B cell (primary cell): Measurements from ENCODE around the gene DQX1.

Experiments used
- EZH2 ChIP-seq: IDR thresholded peaks from 2 replicates; pipeline ENCODE4 v1.6.1; 2012; ENCODE audit warnings: borderline replicate concordance, low read depth, mild to moderate bottlenecking, moderate library complexity, low read length; ENCODE audit not compliant: insufficient read depth, poor library complexity, severe bottlenecking
- TF ChIP-seq, protein P1 (sequence below): fragments of 200-600 bp; IDR thresholded peaks from one replicate; pipeline ENCODE4 v1.8.0; 2022; ENCODE audit warnings: antibody characterized with exemption, mild to moderate bottlenecking

DNA sequence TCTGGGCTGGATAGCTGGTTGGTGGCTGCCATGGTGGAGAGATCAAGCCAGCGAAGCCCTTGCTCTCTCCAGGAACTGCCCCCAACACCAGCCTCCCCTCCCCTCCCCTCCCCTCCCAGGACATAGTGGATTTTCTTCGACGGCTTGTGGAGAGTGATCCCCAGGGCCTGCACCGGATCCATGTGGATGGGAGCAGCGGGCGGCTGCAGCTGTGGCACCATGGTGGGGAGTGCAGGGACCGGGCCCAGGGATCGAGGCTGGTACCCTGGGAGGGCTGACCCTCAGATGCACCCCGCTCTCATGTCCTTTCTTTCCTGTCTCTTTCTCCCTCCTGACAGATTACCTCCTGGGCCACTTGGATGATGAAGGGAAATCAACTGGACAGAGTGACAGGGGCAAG lies 36.1 kb downstream of the DQX1 start:
- TF ChIP-seq, protein P1, sequence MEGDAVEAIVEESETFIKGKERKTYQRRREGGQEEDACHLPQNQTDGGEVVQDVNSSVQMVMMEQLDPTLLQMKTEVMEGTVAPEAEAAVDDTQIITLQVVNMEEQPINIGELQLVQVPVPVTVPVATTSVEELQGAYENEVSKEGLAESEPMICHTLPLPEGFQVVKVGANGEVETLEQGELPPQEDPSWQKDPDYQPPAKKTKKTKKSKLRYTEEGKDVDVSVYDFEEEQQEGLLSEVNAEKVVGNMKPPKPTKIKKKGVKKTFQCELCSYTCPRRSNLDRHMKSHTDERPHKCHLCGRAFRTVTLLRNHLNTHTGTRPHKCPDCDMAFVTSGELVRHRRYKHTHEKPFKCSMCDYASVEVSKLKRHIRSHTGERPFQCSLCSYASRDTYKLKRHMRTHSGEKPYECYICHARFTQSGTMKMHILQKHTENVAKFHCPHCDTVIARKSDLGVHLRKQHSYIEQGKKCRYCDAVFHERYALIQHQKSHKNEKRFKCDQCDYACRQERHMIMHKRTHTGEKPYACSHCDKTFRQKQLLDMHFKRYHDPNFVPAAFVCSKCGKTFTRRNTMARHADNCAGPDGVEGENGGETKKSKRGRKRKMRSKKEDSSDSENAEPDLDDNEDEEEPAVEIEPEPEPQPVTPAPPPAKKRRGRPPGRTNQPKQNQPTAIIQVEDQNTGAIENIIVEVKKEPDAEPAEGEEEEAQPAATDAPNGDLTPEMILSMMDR = no peak
- no peak for TF ChIP-seq EZH2
